LNCAP (cell line): ENCODE data around the gene USP6NL.

Experiments used
- TF ChIP-seq, protein P1 (sequence below): fragments of 450-650 bp; IDR thresholded peaks from 2 replicates; pipeline ENCODE4 v1.5.1; 2017; ENCODE audit warnings: mild to moderate bottlenecking

The USP6NL gene

DNA sequence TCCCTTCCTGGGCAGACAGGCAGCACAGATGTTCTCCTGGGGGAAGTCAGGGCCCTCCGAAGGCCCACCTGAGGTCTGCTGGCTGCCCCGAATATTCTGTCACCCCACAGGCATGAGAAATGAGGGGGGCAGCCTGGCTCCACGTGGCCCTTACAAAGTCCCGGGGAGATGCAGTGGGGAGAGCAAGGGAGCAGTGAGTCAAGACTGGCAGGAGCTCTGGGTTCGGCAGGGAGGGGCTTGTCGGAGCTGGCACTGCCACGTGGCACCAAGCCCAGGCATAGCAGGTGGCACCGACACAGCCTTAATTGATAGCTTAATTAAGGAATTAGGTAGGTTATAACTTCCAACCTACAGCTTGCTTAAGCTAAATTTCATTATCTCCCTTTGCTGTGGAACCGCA, 163.9 kb downstream of the USP6NL start:
- TF ChIP-seq, protein P1, sequence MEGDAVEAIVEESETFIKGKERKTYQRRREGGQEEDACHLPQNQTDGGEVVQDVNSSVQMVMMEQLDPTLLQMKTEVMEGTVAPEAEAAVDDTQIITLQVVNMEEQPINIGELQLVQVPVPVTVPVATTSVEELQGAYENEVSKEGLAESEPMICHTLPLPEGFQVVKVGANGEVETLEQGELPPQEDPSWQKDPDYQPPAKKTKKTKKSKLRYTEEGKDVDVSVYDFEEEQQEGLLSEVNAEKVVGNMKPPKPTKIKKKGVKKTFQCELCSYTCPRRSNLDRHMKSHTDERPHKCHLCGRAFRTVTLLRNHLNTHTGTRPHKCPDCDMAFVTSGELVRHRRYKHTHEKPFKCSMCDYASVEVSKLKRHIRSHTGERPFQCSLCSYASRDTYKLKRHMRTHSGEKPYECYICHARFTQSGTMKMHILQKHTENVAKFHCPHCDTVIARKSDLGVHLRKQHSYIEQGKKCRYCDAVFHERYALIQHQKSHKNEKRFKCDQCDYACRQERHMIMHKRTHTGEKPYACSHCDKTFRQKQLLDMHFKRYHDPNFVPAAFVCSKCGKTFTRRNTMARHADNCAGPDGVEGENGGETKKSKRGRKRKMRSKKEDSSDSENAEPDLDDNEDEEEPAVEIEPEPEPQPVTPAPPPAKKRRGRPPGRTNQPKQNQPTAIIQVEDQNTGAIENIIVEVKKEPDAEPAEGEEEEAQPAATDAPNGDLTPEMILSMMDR: no peak

- TF ChIP-seq, protein P1: no peak
These were observed 164.6 kb downstream of the USP6NL start for GRCh38 chr10:11446864-11447263.

GRCh38 chr10:11446133-11446532, 165.3 kb downstream of the USP6NL start:
- TF ChIP-seq, protein P1: no peak

- TF ChIP-seq, protein P1: no peak
These were observed 166.8 kb downstream of the USP6NL start for GRCh38 chr10:11444531-11445228.

- TF ChIP-seq, protein P1: no peak
These were observed 167.3 kb downstream of the USP6NL start for GRCh38 chr10:11444155-11444530.

DNA sequence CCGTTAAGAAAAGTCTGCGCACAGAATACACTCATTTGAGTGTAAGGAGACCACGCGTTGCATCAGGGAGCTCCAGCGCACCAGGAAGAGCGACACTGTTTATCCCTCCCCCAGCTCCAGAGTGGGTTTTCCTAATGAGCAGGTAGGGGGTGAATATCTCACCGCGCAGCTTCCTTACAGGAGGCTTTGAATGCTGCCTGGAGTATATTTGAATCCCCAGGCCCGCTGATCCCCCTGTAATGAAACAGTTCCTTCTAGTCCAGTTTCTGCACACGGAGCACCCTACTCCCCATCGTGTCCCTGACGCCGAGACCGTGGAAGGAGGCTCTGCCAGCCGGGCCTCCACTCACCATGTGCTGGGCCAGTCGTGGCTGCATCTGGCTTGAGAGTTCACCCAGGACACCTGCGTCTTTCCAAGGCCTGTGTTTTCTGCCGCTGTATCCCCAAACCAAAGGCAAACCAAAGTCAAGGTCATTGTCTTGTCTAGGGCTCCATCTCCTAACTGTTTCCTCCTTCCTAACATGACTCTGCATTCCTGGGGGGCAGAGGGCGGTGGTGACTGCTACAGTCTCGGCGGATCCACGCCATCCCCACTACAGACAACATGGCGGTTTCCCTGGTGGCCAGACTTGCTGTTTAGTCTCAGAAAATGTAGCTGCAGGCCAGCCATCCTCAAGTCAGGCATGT, 167.8 kb downstream of the USP6NL start:
- TF ChIP-seq, protein P1: no peak

DNA sequence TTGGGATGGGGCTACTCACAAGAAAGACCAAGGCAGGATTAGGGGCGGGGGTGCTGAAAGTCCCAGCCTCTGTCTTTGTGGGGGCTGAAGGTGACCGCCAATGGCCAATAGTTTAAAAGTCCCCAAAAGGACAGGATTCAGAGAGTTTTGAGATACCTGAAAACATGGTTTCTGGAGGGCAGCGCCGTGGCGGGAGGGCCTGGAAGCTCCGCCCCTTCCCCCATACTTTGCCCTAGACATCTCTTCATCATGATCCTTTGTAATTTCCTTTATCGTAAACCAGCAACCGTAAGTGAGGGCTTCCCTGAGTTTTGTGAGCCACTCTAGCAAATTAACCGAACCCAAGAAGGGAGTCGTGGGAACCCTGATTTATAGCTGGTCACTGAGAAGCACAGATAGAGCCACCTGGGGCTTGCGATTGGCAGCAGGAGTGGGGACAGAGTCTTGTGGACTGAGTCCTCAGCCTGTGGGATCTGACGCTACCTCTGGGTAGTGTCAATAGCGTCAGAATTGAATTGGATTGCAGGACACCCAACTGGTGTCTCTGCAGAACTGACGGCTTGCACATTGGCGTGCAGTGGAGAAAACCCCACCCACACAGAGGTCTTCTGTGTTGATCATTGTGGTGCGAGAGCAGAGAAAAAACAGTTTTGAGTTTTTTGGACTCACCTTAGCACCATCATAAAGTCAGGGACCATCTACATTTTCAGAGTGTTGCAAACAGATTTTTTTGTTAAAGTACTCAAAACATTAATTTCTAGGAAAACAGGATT, 169.3 kb downstream of the USP6NL start:
- TF ChIP-seq, protein P1: no peak
